HG03342 (cell line): ENCODE results near the gene FUT7.

ENCODE experiments used
- ATAC-seq: cut with Tn5 transposase; IDR thresholded peaks from one replicate; pipeline ENCODE4 v1.9.1; 2021; ENCODE audit warnings: mild to moderate bottlenecking, moderate library complexity; ENCODE audit not compliant: unreplicated experiment

FUT7 gene

DNA sequence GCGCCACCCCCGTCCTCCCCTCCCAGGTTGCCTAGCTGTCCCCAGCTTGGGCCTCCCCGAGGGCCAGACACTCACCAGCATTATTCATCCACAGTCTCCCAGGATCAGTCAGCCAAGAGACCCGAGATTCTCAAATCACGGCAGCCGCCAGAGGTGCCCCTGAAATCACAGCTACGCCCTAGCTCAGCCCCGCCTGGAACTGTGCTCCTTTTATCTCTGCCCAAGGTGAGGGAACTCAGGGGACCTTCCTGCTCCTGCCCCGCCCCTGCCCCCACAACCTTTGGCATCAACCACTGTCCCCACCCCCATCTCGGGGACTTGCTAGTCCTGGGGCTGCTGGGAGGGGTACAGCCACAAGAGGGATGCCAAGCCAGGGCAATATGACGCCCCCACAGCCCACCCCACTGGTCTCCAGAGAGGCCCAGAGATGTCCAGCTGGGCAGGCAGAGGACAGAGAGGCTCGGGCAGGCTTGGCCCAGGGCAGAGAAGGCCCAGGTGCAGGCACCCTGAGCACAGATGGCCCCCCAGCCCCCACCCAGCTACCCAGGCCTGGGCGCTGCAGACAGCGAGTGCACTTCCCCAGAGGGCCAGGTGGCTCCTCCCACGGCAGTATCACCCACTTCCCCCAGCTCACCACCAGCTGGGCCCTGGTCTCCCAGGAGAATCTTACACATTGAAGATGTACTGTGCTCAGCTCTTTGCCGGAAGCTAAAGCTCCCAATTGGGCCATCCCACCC lies at the start of gene FUT7:
Gene FUT7, minus strand, starts transcription at position 185 of the 737 bp plus-strand sequence. Its CDS starts 97 bp downstream, at position 88.
- ATAC-seq = no peak

- ATAC-seq = no peak
Measured at GRCh38 chr9:137080260-137081122, 48.6 kb upstream of the FUT7 start.

GRCh38 chr9:137079401-137079787 lies 47.5 kb upstream of the FUT7 start:
- ATAC-seq = no peak

DNA sequence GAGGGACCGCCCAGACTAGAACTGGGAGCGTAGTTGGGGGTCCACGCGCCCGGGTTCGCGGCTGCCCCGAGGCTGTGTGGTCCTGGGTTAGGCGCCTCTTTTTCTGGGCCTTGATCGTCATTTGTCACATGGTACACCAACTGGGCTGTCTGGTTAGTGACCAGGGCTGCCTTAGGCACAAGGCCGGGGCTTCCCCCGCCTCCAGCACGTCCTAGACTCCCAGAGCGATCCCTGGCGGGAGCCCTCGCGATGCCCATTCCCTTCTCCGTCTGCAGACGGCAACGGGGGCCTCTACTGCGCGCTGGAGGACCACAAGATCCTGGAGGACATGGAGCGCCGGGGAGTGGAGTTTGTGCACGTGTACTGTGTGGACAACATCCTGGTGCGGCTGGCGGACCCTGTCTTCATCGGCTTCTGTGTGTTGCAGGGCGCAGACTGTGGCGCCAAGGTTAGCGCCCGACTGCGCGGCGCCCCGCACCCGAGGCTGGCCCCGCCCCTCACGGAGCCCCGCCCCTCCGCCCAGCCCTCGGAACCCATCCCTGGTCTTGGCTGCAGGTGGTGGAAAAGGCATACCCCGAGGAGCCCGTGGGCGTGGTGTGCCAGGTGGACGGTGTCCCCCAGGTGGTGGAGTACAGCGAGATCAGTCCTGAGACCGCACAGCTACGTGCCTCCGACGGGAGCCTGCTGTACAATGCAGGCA lies 47.0 kb upstream of the FUT7 start:
- no peak for ATAC-seq

DNA sequence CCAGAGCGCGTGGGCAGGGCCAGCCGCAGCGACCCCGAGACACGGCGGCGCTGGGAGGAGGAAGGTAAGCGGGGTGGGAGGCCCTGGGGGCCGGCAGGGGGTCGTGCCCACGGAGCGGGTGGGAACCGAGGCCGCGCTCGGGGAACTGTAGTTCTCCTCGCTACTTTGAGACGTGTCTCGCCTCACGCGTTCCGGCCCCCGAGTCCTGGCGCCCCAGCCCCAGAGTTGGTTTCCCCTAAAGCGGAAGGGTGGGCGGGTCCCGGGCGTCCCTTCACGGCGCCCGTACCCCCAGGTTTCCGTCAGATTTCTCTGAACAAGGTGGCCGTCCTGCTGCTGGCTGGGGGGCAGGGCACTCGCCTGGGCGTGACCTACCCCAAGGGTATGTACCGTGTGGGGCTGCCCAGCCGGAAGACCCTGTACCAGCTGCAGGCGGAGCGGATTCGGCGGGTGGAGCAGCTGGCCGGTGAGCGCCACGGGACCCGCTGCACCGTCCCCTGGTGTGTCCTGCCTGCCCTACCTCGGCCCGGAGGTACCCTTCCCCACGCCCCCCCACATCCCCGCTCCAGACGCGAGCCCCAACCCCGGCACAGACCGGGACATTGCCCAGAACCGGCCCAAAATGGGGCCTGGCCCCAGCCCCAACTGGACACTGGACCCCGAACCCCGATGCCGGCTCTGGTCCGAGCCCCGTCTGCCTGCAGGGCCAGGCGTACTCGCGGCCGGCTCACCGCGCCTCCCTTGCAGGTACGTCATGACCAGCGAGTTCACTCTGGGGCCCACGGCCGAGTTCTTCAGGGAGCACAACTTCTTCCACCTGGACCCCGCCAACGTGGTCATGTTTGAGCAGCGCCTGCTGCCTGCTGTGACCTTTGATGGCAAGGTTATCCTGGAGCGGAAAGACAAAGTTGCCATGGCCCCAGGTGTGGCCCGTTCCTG lies 46.1 kb upstream of the FUT7 start:
- peak; percentile 27 for ATAC-seq

DNA sequence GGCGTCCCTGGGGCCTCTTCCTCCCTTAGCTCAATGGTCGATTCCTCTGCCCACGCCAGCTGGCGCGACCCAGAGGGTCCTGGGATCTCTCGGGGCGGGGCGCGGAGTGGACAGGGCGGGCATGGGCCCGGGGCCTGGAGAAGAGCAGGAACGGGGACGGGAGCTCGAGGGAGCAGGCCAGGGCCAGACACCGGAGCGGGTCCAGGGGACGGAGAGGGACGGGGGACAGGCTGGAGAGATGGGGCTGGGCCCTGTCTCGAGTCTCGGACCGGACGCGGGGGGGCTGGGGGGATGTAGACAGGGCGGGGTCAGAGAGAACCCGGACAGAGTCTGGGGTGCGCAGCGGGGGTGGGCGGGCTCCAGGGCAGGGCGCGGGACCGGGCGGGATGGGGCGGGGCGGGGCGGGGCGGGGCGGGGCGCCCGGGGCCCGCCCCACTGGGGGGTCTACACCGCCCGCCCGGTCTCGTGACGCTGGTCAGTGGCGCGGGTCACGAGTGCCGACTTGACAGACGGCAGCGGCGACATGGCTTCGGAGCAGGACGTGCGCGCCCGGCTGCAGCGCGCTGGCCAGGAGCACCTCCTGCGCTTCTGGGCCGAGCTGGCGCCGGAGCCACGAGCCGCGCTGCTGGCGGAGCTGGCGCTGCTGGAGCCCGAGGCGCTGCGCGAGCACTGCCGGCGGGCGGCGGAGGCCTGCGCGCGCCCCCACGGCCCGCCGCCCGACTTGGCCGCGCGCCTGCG lies 45.3 kb upstream of the FUT7 start, which contains the start of gene UAP1L1:
Gene UAP1L1, plus strand, starts transcription at position 508 of the 738 bp plus-strand sequence. Its CDS starts 16 bp downstream, at position 524.
- peak; percentile 45 for ATAC-seq

GRCh38 chr9:137076636-137077009 lies 44.7 kb upstream of the FUT7 start:
- ATAC-seq = no peak

GRCh38 chr9:137075275-137075775 lies 43.4 kb upstream of the FUT7 start:
- ATAC-seq = no peak

- no peak for ATAC-seq
Measured at GRCh38 chr9:137074657-137075274, 42.9 kb upstream of the FUT7 start.

DNA sequence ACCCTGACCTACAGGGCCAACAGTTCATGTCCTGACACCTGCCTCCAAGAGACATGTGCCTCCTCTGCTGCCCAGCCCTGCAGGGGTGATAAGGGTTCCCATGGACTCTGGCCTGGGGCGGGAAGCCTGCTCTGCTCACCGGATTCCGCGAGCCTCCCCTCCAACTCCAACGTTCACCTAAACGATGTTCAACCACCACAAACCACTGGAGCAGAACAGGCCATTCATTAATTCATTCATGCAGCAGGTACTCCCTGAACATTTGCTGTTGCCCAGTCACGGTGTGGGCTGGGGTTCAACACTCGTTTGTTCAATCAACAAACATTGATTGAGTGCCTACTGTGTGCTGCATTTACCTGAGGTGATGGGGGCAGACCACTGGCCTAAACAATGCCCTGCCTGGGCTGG lies 42.1 kb upstream of the FUT7 start:
- no peak for ATAC-seq

- ATAC-seq = no peak
Measured at GRCh38 chr9:137071282-137071681, 39.4 kb upstream of the FUT7 start.

DNA sequence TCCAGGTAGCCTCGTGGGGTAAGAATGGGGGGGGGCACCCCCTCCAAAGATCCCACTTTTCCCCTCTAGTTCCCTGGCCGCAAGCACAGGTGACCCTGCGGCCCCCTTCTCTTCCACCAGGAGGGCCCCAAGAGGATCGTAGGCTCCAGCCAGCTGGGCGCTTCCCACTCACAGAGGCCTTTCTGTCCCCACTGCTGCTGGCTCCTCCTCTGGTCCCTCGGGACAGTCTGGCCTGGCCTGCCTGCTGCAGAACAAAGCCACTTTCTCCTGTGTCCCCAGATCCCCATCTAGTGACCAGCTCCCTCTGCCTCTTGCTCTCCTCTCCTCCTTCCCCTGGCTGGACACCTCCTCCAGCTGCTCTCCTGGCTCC lies 39.0 kb upstream of the FUT7 start:
- peak; percentile 7 for ATAC-seq

DNA sequence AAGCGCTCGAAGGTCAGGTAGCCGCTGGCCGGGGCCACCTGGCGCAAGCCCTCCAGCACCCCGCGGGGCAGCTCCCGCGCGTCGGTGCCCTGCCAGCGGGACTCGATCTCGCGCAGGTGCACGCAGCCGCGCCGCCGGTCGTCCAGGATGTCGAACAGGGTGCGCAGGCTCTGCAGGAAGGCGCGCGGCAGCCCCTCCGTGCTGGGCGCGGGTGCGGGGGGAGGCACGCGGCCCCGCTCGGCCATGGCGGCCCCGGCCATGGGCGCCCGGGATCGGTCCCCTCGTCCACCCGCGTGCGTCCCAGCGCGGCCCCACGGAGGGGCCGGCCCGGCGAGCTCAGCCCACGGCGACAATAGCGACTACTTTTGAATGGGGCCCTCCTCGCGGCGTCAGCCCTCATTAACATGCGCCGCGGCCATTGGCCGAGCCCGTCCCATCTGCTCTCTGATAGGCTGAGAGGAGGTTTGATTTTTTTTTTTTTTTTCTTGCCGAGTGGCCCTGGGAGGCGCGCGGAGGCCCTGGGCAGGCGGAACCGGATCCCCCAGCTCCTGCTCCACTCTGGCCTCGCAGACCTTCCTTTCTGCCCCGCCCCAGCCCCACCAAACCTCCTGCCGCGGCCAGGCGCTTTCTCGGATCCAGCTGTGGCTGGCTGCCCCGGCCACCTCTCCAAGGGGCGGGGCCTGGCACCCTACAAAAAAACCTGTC lies 38.5 kb upstream of the FUT7 start, which contains the start of gene SAPCD2:
Gene SAPCD2, minus strand, starts transcription at position 357 of the 705 bp plus-strand sequence. Its CDS starts 97 bp downstream, at position 260.
- ATAC-seq = peak; percentile 65

GRCh38 chr9:137069508-137070091 lies 37.7 kb upstream of the FUT7 start:
- ATAC-seq = peak; percentile 14

DNA sequence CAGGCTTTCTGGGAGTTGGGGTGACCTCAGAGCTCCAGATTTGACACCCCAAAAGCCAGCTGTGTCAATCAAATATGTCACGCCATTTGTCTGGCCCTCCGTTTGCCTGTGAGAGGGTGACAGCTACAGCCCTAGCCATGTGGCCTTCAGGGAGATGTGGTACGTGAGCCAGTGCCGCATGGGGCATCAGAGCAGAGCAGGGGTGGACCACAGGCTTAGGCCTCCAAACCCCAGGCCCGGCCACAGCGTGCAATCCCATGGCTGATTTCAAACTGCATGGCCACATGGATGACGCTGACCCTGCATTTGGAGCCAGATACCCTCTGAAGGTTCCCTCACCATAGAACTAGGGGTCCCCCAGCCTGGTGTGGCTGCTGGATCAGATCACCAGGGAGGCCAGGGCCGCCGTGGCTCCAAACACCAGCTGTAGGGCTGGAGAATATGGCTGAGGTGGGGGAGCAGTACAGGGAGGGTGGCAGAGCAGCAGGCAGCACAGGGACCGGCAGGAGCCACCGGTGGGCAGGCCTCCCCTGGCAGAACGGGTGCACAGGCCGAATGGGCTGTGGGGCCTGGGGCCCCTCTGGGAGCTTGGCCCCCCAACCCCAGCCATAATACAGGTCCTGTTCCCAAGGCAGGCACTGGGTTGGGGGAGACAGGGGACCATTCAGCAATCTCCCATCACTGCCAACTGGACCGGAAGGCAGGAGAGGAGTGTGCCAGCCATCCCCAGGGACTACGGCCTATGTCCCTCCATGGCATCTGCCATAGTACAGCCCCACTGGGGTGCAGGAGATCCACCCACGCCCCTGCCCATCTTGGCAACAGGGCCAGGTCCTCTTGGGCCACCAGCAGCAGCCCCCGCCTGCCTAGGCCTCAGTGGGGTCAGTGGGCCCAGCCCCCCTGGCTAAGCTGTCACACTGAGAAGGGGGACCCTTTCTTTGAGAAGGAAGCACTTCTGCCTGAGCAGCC lies 36.9 kb upstream of the FUT7 start:
- ATAC-seq = no peak

- ATAC-seq = no peak
Measured at GRCh38 chr9:137067860-137068538, 36.1 kb upstream of the FUT7 start.
